ENCODE measurements around the gene OR9Q1.

DNA sequence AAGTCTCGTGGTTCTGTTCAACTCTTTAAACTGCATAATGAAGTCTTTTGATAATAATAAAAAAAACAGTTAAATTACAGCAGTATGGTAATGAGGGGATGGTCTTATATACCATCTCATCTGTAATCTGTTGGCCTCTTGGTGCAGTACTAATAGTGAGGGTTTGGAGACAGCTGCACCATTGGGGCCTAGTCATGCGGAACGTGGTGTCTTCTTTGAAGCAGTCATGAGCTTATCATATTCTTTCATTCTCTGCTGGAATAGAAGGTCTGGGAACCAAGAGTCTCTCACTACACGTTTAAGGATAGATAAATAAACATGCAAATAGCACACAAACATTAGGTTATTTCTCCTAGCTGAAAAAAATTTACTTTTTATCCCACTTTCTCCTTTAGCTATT lies 40.9 kb upstream of the OR9Q1 start:
- TF ChIP-seq GATA2 (IDR thresholded peaks at IDR 0.05; ENCODE audit: low read depth, low read length), result no peak
- no peak for TF ChIP-seq GATA3 (IDR thresholded peaks at IDR 0.05; ENCODE audit: low read depth, low read length)
